Measurements from ENCODE around the gene SLC36A4. TPM values are rescaled to one million over a fixed set of nuclear protein-coding genes. Genes with fewer than 3 reads are reported as not detected.

SLC36A4 gene
- total RNA-seq, 1 experiment from 2014 or later: 21.1 TPM

- TF ChIP-seq SP1 (IDR thresholded peaks at IDR 0.05; ENCODE audit: low read depth) (no peak), YY1 (IDR thresholded peaks at IDR 0.05; ENCODE audit: extremely low read depth, insufficient replicate concordance, low read depth, low read length) (no peak), ZFX (IDR thresholded peaks at IDR 0.05) (no peak), CBX3 (IDR thresholded peaks at IDR 0.05; ENCODE audit: low read depth) (no peak), RAD21 (IDR thresholded peaks at IDR 0.05; ENCODE audit: low read depth) (no peak)
Observed at GRCh38 chr11:93239966-93240365, 42.2 kb upstream of the SLC36A4 start (continued).

GRCh38 chr11:93238956-93239355 is 41.2 kb upstream of the SLC36A4 start:
- POLR2A ChIA-PET: no interaction called here
- CTCF ChIA-PET: interaction anchor here (1.6 kb wide), 1 partner anchor 9 kb away, joined by 3 read pairs; no protein-coding TSS in a partner anchor
- TF ChIP-seq JUND (IDR thresholded peaks at IDR 0.05): no peak
- TF ChIP-seq CBX3 (IDR thresholded peaks at IDR 0.05; ENCODE audit: low read depth): no peak
- TF ChIP-seq SRF (IDR thresholded peaks at IDR 0.05; ENCODE audit: low read depth): no peak
- no peak for TF ChIP-seq EGR1 (IDR thresholded peaks at IDR 0.05; ENCODE audit: low read depth)
- no peak for TF ChIP-seq FOSL1 (IDR thresholded peaks at IDR 0.05; ENCODE audit: low read depth)
- no peak for TF ChIP-seq ZNF274 (IDR thresholded peaks at IDR 0.05; ENCODE audit: low read depth, low read length)
- no peak for TF ChIP-seq TCF7L2 (IDR thresholded peaks at IDR 0.05; ENCODE audit: borderline replicate concordance, extremely low read depth, insufficient read depth, insufficient read length)
- Histone ChIP-seq H3K4me2 (ENCODE audit: low read length) (no peak overlapping the region), H3K27me3 (ENCODE audit: insufficient read depth, low read length) (peaks cover 21% of the 10 kb centered on the region; the same call in 1 of the 2 replicates), H2AFZ (ENCODE audit: low read depth, low read length, poor library complexity, severe bottlenecking) (no peak overlapping the region), H3K9ac (ENCODE audit: low read length) (no peak overlapping the region), H3K36me3 (ENCODE audit: control insufficient read depth in 1 of 2, insufficient read depth in 2 of 2, low read length in 2 of 2) (no peaks in the 10 kb centered on the region), H3K9me2 (ENCODE audit: insufficient read depth) (no peaks in the 10 kb centered on the region), H3K9me3 (ENCODE audit: control insufficient read depth in 1 of 2, insufficient read depth in 1 of 2, low read depth in 1 of 2, low read length in 2 of 2) (no peaks in the 10 kb centered on the region), H4K20me1 (ENCODE audit: insufficient read depth) (no peaks in the 10 kb centered on the region), H3K4me1 (ENCODE audit: control insufficient read depth in 1 of 2, insufficient read depth in 2 of 2, low read length in 2 of 2) (peaks cover 0 to 5% of the 10 kb centered on the region in 2 experiments; a peak in 1 of 4 replicates), H3K79me2 (ENCODE audit: insufficient read depth, low read length) (no peaks in the 10 kb centered on the region), H3K4me3 (replicated peaks in 1 of 2; ENCODE audit: low read depth in 1 of 2, low read length in 2 of 2) (no peak overlapping the region), H3K27ac (ENCODE audit: low read depth, low read length) (no peak overlapping the region)
- intact Hi-C loops (cut with micrococcal nuclease): loop anchor here (10.0 kb wide), 1 partner anchor 486 kb away; no protein-coding TSS in a partner anchor
- BruUV-seq (replicated peaks): no TSS peak
- RAD21 ChIA-PET (ENCODE audit: low non-redundant PET in 1 of 2, low total read pairs in 2 of 2, uncharacterized antibody in 2 of 2, unreplicated experiment in 2 of 2): no interaction called here
- ATAC-seq: no peak
- DNase-seq (ENCODE audit: low read depth, low spot score): no peak
